ENCODE data around the gene NPHP4.

Gene NPHP4

GRCh38 chr1:5947978-5948680, 44.1 kb downstream of the NPHP4 start:
- DNase-seq, result no peak

DNA sequence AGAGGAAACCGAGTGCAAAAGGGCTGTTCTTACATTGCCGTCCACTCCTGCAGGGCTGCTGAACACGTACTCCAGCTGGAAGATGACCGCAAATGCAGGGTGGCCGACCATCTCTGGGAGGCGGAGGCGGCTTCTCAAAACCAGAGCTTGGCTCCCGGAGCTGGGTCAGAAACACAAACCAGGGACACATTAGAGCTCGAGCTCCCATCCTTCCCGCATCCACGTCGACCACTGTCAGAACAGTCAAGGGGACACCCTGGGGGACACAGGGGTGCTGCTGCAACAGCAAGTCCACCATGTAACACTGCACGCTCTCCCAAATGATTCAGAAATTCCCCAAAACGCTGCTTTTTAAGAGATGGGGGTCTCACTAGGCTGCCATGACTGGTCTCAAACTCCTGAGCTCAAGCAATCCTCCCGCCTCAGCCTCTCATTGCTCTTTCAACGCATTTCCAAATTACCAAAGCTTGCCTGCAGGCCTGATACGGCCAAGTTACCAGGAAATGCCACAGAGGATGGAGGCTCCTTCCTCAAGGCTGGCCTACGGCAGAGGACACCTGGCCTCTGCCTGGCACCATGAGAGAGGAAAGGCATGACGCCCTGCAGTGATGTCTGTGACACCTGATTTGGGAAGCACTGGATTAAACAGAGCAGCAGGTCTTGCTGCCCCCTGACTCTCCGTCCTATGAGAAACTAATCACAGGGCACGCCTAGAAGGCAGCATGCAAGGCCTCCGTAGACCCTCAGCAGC, 45.0 kb downstream of the NPHP4 start:
- no peak for DNase-seq

DNA sequence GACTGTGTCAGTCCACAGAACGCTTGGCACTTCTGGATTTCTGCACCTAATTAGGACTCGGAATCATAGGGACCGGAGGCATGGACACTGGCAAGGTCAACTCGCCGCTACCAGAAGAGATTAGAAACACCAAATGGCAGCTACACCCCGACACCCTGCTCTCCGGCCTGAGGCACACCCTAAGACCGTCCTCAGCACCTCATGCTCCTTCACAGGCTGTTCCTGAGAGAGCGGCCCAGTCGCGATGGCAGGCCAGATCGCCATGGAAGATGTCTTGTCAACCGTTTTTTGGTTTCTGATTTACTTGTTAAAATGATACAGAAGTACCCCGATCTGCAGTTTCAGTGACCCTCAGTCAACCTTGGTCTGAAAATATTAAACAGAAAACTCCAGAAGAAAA, 46.8 kb downstream of the NPHP4 start:
- DNase-seq, result no peak

- DNase-seq, result no peak
These were observed 47.4 kb downstream of the NPHP4 start for GRCh38 chr1:5944843-5945167.

GRCh38 chr1:5944154-5944842, 47.9 kb downstream of the NPHP4 start:
- no peak for DNase-seq

DNA sequence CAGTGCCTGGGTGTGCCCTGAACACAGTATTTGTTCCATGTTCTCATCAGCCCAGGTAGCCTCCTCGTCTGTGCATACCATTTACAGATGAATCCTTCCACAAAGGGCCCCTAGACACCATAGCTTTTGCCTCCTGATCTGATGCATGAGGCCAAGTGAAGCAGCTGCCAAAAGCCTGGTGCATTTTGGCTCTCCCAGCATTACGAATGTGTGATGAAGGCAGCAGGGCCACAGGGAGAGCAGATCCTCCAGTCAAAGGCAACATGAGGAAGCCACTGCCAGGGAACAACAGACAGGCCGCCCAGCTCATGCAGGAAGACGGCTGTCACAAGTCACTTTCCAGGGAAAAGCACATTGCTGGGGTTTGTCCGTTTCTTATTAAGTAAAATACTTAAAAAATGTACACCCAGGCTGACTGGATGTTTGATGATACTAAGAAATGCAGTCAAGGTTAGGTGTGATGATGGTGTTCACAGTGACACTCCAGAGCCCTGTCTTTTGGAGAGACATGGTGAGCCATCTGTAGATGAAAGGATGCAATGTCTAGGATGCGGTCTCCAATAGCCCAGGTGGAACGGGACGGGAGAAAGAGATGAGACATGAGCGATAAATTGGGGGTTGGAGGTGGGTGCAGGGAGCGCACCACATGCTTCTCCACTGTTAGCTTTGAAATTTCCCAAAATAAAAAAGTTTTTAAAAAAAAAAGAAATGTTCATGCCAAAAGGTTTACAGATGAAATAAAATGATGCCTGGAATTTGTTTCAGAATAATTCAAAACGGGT, 48.7 kb downstream of the NPHP4 start:
- no peak for DNase-seq

DNA sequence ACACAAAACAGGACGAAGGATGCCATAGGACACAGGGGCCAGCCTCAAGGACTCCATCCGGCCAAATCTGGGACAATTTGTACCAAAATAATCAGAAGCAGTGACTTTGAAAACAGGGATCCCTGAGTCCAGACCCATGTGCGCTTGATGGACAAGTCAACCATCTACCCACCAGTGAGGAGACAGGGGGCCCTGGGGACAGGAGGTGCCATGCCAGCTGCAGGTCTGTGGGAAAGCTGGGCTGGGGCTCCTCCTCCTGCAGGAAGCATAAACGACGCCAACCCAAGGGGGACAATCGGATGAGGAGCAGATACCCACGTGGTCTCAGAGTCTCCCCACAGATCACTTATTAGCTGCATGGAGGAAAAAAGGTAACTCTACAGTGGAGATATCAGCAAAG, 50.6 kb downstream of the NPHP4 start:
- no peak for DNase-seq

DNA sequence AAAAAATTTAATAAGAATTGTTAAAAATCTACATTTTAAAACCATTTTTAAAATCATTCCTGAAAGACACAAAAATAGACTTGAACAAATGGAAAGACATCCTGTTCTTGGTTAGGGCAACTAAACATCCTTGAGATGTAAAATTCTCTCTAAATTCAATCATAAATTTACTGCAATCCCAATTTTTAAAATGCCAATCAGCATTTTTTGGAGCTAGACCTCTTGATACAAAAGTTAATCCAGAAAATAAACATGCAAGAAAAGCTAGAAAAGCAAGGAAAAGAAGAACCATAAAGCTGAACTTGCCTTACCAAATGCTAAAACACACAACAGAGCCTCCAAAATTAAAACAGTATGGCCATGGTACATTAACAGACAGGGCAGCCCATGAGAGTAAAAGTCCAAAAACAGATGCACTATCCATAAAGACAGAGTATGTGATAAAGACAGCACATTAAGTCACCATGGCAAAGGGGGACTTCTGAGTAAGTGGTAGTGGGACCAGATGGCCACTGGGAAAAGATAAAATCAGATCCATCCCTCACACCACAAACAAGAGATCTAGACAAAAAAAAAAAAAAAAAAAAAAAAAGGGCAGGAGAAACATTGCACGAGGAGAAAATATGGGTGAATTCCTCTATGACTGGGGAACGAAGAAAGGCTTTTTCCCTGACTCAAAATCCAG, 51.4 kb downstream of the NPHP4 start:
- no peak for DNase-seq

GRCh38 chr1:5939271-5940170, 52.7 kb downstream of the NPHP4 start:
- no peak for DNase-seq

DNA sequence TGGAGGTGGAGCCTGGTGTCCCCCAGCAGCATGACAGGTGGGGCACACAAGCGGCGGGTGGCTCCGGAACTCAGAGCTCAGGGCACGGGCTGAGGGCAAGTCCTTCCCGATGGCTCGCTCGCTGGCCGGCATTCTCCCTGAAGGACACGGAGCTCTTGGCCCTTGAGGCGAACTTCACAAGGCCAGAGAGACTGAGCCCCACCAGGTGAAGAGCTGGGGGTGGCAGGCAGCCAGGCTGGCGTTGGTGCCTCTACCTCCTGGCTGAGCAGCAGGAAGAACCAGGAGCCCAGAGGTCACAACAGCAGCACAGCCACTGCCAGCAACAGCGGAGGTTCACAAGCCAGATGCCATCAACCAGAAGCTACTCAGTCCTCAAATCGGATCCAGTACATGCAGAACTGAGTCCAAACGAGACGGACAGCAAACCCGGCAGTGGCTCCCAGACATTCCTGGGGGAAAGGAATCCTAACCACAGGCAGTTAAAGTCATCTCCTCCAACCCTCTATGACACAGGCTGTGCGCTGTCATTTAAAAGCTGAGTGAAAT, 54.1 kb downstream of the NPHP4 start:
- no peak for DNase-seq

- no peak for DNase-seq
These were observed 54.8 kb downstream of the NPHP4 start for GRCh38 chr1:5937373-5937857.

- DNase-seq, result no peak
These were observed 55.4 kb downstream of the NPHP4 start for GRCh38 chr1:5936621-5937372.

- DNase-seq, result no peak
These were observed 56.1 kb downstream of the NPHP4 start for GRCh38 chr1:5936126-5936525.

DNA sequence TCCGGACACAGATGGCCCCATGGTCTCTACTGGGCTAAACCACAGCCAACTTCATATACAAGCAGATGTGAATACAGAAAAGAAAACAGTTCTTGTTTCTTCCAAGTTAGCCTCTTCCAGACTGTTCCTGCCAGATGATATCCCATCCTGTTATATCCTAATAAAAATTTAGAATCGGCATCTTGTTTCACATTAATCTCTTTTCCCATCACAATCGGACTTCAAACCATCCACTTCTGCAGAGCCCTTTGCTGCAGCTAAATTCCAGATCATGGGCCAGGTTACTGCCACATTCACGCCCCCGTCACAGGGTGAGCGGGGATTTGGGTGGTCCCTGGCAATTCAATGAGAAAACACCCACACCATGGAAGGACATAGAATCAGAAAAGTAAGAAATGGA, 57.2 kb downstream of the NPHP4 start:
- no peak for DNase-seq

GRCh38 chr1:5934058-5934884, 58.0 kb downstream of the NPHP4 start:
- DNase-seq, result no peak

GRCh38 chr1:5933676-5934057, 58.6 kb downstream of the NPHP4 start:
- DNase-seq, result no peak

- no peak for DNase-seq
These were observed 59.2 kb downstream of the NPHP4 start for GRCh38 chr1:5933050-5933449.

DNA sequence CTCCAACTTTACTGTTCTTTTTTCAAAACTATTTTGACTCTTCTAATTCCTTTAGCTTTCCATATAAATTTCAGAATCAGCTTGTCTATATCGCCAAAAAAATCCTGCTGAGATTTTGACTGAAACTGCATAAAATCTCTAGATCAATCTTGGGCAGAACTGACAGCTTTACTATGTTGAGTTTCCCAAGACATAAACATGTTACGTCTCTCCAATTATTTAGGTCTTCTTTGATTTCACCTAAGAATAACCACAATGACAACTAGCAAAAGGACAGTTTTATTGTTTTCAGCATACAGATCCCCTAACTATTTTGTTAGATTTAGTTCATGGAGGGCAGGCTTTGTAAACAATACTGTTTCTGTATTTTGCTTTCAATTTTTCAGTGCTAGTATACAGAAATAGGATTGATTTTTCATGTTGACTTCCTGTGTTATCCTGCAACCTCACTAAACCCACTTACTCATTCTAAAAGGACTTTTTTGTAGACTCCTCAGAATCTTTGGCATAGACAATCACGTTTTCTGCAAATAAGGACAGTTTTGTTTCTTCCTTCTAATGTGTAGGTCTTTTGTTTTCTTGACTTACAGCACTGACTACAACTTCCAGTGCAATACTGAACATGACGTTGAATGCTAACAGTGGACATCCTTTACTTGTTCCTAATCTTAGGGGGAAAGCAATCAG, 63.4 kb downstream of the NPHP4 start:
- DNase-seq, result no peak
